Upper lobe of right lung (tissue), 1 donor: ENCODE results near the gene ZG16B. TPM values are rescaled to one million over a fixed set of nuclear protein-coding genes. Genes with fewer than 3 reads are reported as not detected.

ENCODE experiments used
- ATAC-seq: fragments of 200-7000 bp; cut with Tn5 transposase; one replicate; pipeline ENCODE4 v1.9.1; 2020; ENCODE audit warnings: mild to moderate bottlenecking, moderate library complexity
- DNase-seq: peaks from one replicate; pipeline ENCODE4 v3.0.0-alpha.2; 2020
- H3K27ac ChIP-seq: fragments of 200-600 bp; one replicate; pipeline ENCODE4 v1.8.0; 2022
- H3K27me3 ChIP-seq: fragments of 200-600 bp; one replicate; pipeline ENCODE4 v1.8.0; 2022; ENCODE audit warnings: mild to moderate bottlenecking
- H3K36me3 ChIP-seq: fragments of 200-600 bp; one replicate; pipeline ENCODE4 v1.8.0; 2022
- H3K4me1 ChIP-seq: fragments of 200-600 bp; one replicate; pipeline ENCODE4 v1.8.0; 2022
- H3K4me3 ChIP-seq: fragments of 200-600 bp; one replicate; pipeline ENCODE4 v1.8.0; 2022; ENCODE audit warnings: mild to moderate bottlenecking
- H3K9me3 ChIP-seq: fragments of 200-600 bp; one replicate; pipeline ENCODE4 v1.8.0; 2022
- intact Hi-C: fragments of 100-400 bp; cut with DNase I; formaldehyde crosslinking; loops from one replicate; pipeline ENCODE4 v1.11.0; 2022
- long read RNA-seq: library from polyadenylated mRNA; unstranded; transcript quantifications from one replicate; pipeline ENCODE4 v2.0.0, GENCODE V29; 2021
- total RNA-seq: library from RNA; stranded (reverse); fragmentation: NEBNext Ultra II Directional; extraction: Animal tissue kit (Norgen Biotek cat#: 25700); gene quantifications from one replicate; pipeline ENCODE4 v1.2.1, GENCODE V29; 2021
- TF ChIP-seq, protein P1 (sequence below): fragments of 200-600 bp; IDR thresholded peaks from one replicate; pipeline ENCODE4 v1.8.0; 2022; ENCODE audit warnings: antibody characterized with exemption
- donor health status: DM: no; HTN: yes; CAD: no; lungs with severe emphysema.

ZG16B gene, protein sequence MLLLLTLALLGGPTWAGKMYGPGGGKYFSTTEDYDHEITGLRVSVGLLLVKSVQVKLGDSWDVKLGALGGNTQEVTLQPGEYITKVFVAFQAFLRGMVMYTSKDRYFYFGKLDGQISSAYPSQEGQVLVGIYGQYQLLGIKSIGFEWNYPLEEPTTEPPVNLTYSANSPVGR
- not detected for total RNA-seq
- long read RNA-seq, partial matches to known transcripts, result 0 of 4 reads
- long read RNA-seq, other reads (novel, unspliced or antisense), result 0 of 4 reads

DNA sequence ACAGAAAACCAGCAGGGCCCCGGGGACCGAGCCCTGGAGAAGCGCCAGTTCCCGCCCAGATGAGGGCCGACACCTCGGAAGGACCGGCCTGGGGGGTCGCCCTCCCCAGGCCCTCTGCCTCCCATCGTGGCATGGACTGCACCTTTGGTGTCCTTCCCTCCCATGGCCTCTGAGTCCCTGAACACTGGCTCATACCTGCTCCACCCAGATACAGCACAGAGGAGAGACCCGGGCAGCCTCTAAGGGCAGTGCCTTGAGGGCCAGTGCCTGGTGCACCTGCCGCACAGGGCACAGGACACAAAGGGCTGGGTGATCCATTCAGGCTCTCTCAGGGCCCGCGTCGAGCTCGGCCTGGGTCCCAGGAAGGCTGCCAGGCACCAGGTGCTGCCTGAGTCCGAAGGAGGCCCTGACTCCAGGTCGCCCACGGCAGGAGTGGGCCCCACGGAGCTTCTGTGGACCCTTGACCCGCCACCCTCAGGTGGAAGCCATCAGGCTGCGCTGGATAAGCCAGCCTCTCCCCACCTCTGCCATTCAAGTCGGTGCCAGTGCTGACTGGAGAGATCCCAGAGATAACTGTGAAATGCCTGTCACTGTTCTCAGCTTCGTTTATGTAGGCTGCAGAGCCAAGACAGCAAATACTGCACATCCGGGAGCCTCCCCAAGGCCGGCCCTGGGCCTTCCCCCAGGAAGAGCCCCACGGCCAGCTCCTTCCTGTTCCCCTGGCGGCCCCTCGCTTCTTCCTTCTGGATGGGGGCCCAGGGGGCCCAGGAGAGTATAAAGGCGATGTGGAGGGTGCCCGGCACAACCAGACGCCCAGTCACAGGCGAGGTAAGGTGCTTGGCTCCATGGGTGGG lies at the start of gene ZG16B:
Gene ZG16B (plus strand): TSS at position 803 of the 854 bp plus-strand sequence. CDS start 139 bp downstream, outside the sequence.
- H3K4me1 ChIP-seq, result peaks cover 6% of the 10 kb centered on the region
- intact Hi-C loops, result no loop called here
- TF ChIP-seq, protein P1, sequence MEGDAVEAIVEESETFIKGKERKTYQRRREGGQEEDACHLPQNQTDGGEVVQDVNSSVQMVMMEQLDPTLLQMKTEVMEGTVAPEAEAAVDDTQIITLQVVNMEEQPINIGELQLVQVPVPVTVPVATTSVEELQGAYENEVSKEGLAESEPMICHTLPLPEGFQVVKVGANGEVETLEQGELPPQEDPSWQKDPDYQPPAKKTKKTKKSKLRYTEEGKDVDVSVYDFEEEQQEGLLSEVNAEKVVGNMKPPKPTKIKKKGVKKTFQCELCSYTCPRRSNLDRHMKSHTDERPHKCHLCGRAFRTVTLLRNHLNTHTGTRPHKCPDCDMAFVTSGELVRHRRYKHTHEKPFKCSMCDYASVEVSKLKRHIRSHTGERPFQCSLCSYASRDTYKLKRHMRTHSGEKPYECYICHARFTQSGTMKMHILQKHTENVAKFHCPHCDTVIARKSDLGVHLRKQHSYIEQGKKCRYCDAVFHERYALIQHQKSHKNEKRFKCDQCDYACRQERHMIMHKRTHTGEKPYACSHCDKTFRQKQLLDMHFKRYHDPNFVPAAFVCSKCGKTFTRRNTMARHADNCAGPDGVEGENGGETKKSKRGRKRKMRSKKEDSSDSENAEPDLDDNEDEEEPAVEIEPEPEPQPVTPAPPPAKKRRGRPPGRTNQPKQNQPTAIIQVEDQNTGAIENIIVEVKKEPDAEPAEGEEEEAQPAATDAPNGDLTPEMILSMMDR, result no peak
- no peaks in the 10 kb centered on the region for H3K9me3 ChIP-seq
- no peaks in the 10 kb centered on the region for H3K36me3 ChIP-seq
- DNase-seq, result peak; percentile 56
- no peak within 1 kb of the TSS for H3K4me3 ChIP-seq
- no peak for ATAC-seq
- H3K27ac ChIP-seq, result no peak within 1 kb of the TSS
- H3K27me3 ChIP-seq, result no peaks in the 10 kb centered on the region

DNA sequence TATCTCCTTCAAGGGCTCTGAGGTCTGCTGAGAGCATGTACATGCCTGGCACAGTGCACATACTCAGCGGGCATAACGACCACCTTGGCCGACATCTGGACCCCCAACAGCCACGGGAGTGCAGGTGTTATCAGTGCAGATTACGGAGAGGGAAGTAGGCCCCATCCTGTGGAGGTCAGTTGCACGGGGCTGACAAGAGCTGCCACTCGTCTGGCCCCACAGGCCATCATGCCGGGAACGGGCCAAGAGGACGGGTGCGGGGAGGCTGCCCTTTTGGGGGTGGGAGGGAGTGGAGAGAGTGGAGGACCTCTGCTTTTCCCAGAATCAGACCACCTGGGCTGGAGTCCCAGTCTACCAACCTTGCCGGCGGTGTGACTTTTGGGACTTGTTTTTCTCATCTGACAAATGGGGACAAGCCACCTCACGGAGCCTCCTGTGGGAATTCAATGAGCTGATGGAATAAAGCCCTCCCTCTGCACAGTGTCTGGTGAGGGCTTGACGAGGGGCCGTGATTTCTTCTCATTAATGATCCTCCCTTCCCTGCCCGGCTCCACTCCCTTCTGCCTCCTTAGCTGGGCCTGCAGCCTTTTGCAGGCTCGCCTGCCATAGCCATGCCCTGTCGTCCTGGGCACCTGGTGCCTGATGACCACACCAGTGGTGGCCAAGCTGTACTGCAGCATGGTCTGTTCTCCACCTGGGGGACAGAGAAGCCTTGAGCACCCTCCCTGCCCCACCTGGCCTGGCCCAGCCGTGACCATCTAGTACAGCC lies 47.3 kb upstream of the ZG16B start:
- intact Hi-C loops, result no loop called here
- Histone ChIP-seq H3K27me3 (peaks cover 22% of the 10 kb centered on the region), H3K9me3 (no peaks in the 10 kb centered on the region), H3K36me3 (no peaks in the 10 kb centered on the region), H3K4me1 (peaks cover 14% of the 10 kb centered on the region), H3K4me3 (no peak overlapping the region), H3K27ac (no peak overlapping the region)
- DNase-seq, result peak; percentile 62
- TF ChIP-seq, protein P1, result no peak
- ATAC-seq, result no peak

DNA sequence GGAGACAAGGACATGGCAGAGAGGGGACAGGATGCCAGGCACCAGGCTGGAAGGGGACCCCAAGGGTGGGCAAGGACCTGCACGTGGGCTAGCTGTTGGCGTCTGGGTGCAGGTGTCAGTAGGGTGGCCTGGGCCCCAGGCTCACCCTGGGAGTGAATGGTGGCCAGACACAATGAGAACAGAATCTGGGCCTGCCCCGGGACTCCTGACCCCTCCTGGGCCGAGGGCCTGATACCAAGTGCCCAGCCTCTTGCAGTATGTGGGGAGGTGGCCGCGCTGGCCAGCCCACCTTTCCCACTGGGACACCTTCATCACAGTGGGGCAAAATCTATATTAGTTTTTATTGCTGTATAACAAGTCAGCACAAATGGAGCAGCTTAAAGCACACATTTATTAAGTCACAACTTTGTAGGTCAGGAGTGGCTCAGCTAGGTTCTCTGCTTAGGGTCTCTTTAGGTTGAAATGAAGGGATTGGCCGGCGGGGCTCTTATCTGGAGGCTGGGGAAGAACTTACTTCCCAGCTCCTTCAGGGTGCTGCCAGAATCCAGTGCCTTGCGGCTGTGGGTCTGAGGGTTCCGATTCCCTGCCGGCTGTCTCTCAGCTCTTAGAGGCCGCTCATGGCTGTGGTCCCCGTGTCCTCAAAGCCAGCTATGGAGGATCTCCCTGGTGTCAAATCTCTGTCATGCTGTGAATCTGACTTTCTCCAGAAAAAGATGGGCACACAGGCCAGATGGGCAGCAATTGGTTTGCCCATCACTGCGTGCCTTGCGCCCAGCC lies 46.3 kb upstream of the ZG16B start:
- TF ChIP-seq, protein P1, result no peak
- Histone ChIP-seq H3K9me3 (no peaks in the 10 kb centered on the region), H3K4me1 (peaks cover 8% of the 10 kb centered on the region), H3K36me3 (no peaks in the 10 kb centered on the region), H3K27me3 (peaks cover 27% of the 10 kb centered on the region), H3K27ac (no peak overlapping the region), H3K4me3 (no peak overlapping the region)
- ATAC-seq, result no peak
- DNase-seq, result peak; percentile 48
- intact Hi-C loops, result no loop called here

DNA sequence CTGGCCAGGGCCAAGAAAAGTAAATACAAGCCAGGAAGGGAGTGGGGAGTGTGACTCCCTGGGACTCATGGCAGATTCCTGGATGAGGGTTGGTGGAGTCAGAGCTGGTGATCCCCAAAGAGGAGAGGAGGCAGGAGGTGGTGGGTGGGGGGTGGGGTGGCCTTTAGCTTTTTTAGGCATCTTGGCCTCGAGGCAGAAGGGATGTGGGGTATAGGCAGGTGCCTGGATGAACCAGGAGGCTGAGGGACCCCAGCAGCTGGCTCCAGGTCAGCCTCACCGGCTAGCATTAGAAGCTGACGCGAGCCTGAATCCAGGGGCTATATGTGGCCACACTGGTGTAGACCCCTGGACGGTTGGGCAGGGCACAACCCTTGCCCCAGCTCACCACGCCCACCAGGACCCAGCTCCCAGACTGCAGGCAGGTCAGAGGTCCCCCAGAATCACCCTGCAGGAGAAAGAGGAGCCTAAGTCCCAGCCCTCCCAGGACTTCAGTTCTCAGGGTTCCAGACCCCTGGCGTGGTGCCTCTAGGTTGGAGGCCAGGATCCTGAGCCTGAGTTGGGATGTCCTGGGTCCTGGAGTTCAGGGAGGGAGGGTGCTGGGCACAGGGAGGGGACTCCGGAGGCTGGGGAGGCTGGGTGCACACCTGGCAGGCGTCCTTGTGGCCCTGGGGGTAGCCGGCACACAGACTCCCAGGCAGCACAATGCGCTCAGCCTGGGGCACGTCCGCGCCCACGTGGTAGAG lies 45.6 kb upstream of the ZG16B start:
- TF ChIP-seq, protein P1, result no peak
- no peak overlapping the region for H3K27ac ChIP-seq
- H3K4me1 ChIP-seq, result peaks cover 6% of the 10 kb centered on the region
- H3K9me3 ChIP-seq, result no peaks in the 10 kb centered on the region
- no peaks in the 10 kb centered on the region for H3K36me3 ChIP-seq
- H3K4me3 ChIP-seq, result peak overlapping the region; percentile 48
- peak; percentile 62 for DNase-seq
- intact Hi-C loops, result no loop called here
- H3K27me3 ChIP-seq, result peaks cover 32% of the 10 kb centered on the region
- no peak for ATAC-seq
